Smooth muscle cell (in vitro differentiated cells): Measurements from ENCODE around the gene CCDC50. TPM values are rescaled to one million over a fixed set of nuclear protein-coding genes. Genes with fewer than 3 reads are reported as not detected.
A peak's percentile ranks its signal among the peaks of the same experiment; 100 is the strongest.

ENCODE experiments used
- DNase-seq: peaks from one replicate; lab custom pipeline; 2025; ENCODE audit not compliant: unreplicated experiment; lab: John Stamatoyannopoulos, UW
- H2AFZ ChIP-seq: fragments of 200-600 bp; sonication (generic); 2 replicates; pipeline ENCODE4 v1.6.0; 2016; ENCODE audit warnings: antibody characterized with exemption, low read depth, mild to moderate bottlenecking
- H3F3A ChIP-seq: fragments of 200-600 bp; sonication (generic); 2 replicates; pipeline ENCODE4 v1.6.0; 2017; ENCODE audit warnings: antibody characterized with exemption, low read depth
- H3K27ac ChIP-seq: fragments of 200-600 bp; sonication (generic); 2 replicates; pipeline ENCODE4 v1.5.1; 2016; ENCODE audit warnings: low read depth, mild to moderate bottlenecking
- H3K27me3 ChIP-seq: fragments of 200-600 bp; sonication (generic); 2 replicates; pipeline ENCODE4 v1.6.1; 2016; ENCODE audit warnings: low read depth, mild to moderate bottlenecking
- H3K36me3 ChIP-seq: fragments of 200-600 bp; sonication (generic); 2 replicates; pipeline ENCODE4 v1.5.1; 2016; ENCODE audit warnings: low read depth
- H3K4me1 ChIP-seq: fragments of 200-600 bp; sonication (generic); 2 replicates; pipeline ENCODE4 v1.5.1; 2016; ENCODE audit warnings: low read depth
- H3K4me2 ChIP-seq: fragments of 200-600 bp; sonication (generic); 2 replicates; pipeline ENCODE4 v1.6.0; 2016; ENCODE audit warnings: mild to moderate bottlenecking
- H3K4me3 ChIP-seq: fragments of 200-600 bp; sonication (generic); 2 replicates; pipeline ENCODE4 v1.5.1; 2016; ENCODE audit warnings: mild to moderate bottlenecking
- H3K79me2 ChIP-seq: fragments of 200-600 bp; sonication (generic); 2 replicates; pipeline ENCODE4 v1.6.0; 2016; ENCODE audit warnings: low read depth, mild to moderate bottlenecking
- H3K9ac ChIP-seq: fragments of 200-600 bp; sonication (generic); 2 replicates; pipeline ENCODE4 v1.6.0; 2016; ENCODE audit warnings: low read depth
- H3K9me3 ChIP-seq: fragments of 200-600 bp; sonication (generic); replicated peaks from 2 replicates; pipeline ENCODE4 v1.5.1; 2016; ENCODE audit warnings: low read depth
- H4K20me1 ChIP-seq: fragments of 200-600 bp; sonication (generic); 2 replicates; pipeline ENCODE4 v1.6.0; 2016; ENCODE audit warnings: low read depth
- CTCF ChIP-seq: fragments of 200-600 bp; sonication (generic); IDR thresholded peaks from 2 replicates; pipeline ENCODE4 v1.5.1; 2017; ENCODE audit warnings: borderline replicate concordance, mild to moderate bottlenecking, antibody characterized with exemption; ENCODE audit not compliant: insufficient read depth, poor library complexity, severe bottlenecking
- WGBS: methylation state at CpG from one replicate; pipeline ENCODE4 v1.1.7; 2016; ENCODE audit warnings: low lambda C conversion rate; 5-methylcytosine and 5-hydroxymethylcytosine counted together
- polyA plus RNA-seq: library from polyadenylated mRNA; unstranded; fragments of >200 nt; fragmentation: Nextera tagmentation; extraction: Ambion mirVana; gene quantifications from 2 replicates; pipeline ENCODE4 v1.2.1, GENCODE V29; 2016
- total RNA-seq: library from RNA; depleted of rRNA; stranded (reverse); fragments of >200 nt; gene quantifications from 2 replicates; pipeline ENCODE4 v1.2.3, GENCODE V29; 2014

CCDC50 gene
- total and polyA plus RNA-seq, 2 experiments from 2014 or later: 31.7 to 53.9 TPM

- Histone ChIP-seq H3K27ac (peak overlapping the region; percentile 74), H3K9ac (no peak overlapping the region), H3F3A (peaks cover 12% of the 10 kb centered on the region), H3K9me3 (no peaks in the 10 kb centered on the region), H2AFZ (no peak overlapping the region), H3K4me3 (no peak overlapping the region), H3K4me1 (peaks cover 12% of the 10 kb centered on the region), H3K4me2 (peak overlapping the region; percentile 15), H3K27me3 (no peaks in the 10 kb centered on the region), H3K79me2 (peaks cover 99% of the 10 kb centered on the region), H3K36me3 (no peaks in the 10 kb centered on the region), H4K20me1 (peaks cover 19% of the 10 kb centered on the region)
- 82% methylated on average over 4 of the region's 4 CpGs for WGBS
- no peak for DNase-seq
- no peak for TF ChIP-seq CTCF
Measured at GRCh38 chr3:191338177-191338488, 8.9 kb downstream of the CCDC50 start.

GRCh38 chr3:191339316-191339917, 10.2 kb downstream of the CCDC50 start:
- H4K20me1 ChIP-seq: peaks cover 28% of the 10 kb centered on the region
- H3F3A ChIP-seq: peaks cover 12% of the 10 kb centered on the region
- peaks cover 99% of the 10 kb centered on the region for H3K79me2 ChIP-seq
- H3K27me3 ChIP-seq: no peaks in the 10 kb centered on the region
- H2AFZ ChIP-seq: no peak overlapping the region
- DNase-seq: no peak
- TF ChIP-seq CTCF: no peak
- no peak overlapping the region for H3K9ac ChIP-seq
- WGBS: 91% methylated on average over 3 of the region's 3 CpGs
- H3K4me1 ChIP-seq: peaks cover 6% of the 10 kb centered on the region
- no peaks in the 10 kb centered on the region for H3K36me3 ChIP-seq
- H3K9me3 ChIP-seq: no peaks in the 10 kb centered on the region
- no peak overlapping the region for H3K4me3 ChIP-seq
- no peak overlapping the region for H3K27ac ChIP-seq
- peak overlapping the region; percentile 11 for H3K4me2 ChIP-seq

GRCh38 chr3:191340351-191340750, 11.2 kb downstream of the CCDC50 start:
- H3K36me3 ChIP-seq: no peaks in the 10 kb centered on the region
- peaks cover 12% of the 10 kb centered on the region for H3F3A ChIP-seq
- H4K20me1 ChIP-seq: peaks cover 36% of the 10 kb centered on the region
- H3K4me3 ChIP-seq: no peak overlapping the region
- WGBS: 95% methylated on average over 2 of the region's 2 CpGs
- no peak for DNase-seq
- TF ChIP-seq CTCF: no peak
- no peaks in the 10 kb centered on the region for H3K9me3 ChIP-seq
- no peak overlapping the region for H2AFZ ChIP-seq
- peaks cover 2% of the 10 kb centered on the region for H3K4me1 ChIP-seq
- H3K27ac ChIP-seq: no peak overlapping the region
- no peak overlapping the region for H3K4me2 ChIP-seq
- no peak overlapping the region for H3K9ac ChIP-seq
- peaks cover 99% of the 10 kb centered on the region for H3K79me2 ChIP-seq
- no peaks in the 10 kb centered on the region for H3K27me3 ChIP-seq

GRCh38 chr3:191340966-191341365, 11.8 kb downstream of the CCDC50 start:
- Histone ChIP-seq H3K4me1 (peaks cover 2% of the 10 kb centered on the region), H4K20me1 (peaks cover 42% of the 10 kb centered on the region), H3K27me3 (no peaks in the 10 kb centered on the region), H3K27ac (peak overlapping the region; percentile 17), H2AFZ (no peak overlapping the region), H3K9me3 (no peaks in the 10 kb centered on the region), H3K79me2 (peaks cover 99% of the 10 kb centered on the region), H3K4me3 (no peak overlapping the region), H3K4me2 (no peak overlapping the region), H3K36me3 (no peaks in the 10 kb centered on the region), H3K9ac (no peak overlapping the region), H3F3A (peaks cover 12% of the 10 kb centered on the region)
- WGBS: 96% methylated on average over 1 of the region's 1 CpG
- DNase-seq: no peak
- TF ChIP-seq CTCF: no peak
